HG03060 (cell line): ENCODE results near the gene KLF1.
"Not testable (repeated sequence)": the region's sequence is repeated elsewhere in the genome, so short reads cannot be mapped to it uniquely, and the experiment has no call there.

Source experiments
- ATAC-seq: cut with Tn5 transposase; IDR thresholded peaks from one replicate; pipeline ENCODE4 v1.9.1; 2021; ENCODE audit warnings: low read depth, moderate number of reproducible peaks; ENCODE audit not compliant: unreplicated experiment

The KLF1 gene

GRCh38 chr19:12891553-12892021 lies 4.6 kb upstream of the KLF1 start:
- no peak for ATAC-seq

- ATAC-seq = peak; percentile 89
Measured at GRCh38 chr19:12890787-12891552, 4.0 kb upstream of the KLF1 start, which contains the start of gene GCDH. Gene GCDH (plus strand): TSS chr19:12891160. CDS start chr19:12891305, 145 bp downstream.

GRCh38 chr19:12890299-12890786 lies 3.3 kb upstream of the KLF1 start:
- ATAC-seq = not testable (repeated sequence)

- no peak for ATAC-seq
Measured at GRCh38 chr19:12888006-12888603, 1.1 kb upstream of the KLF1 start.

- no peak for ATAC-seq
Measured at GRCh38 chr19:12886651-12886968, 391 bp downstream of the KLF1 start.

- ATAC-seq = no peak
Measured at GRCh38 chr19:12885749-12886650, 1.0 kb downstream of the KLF1 start.

GRCh38 chr19:12884926-12885748 lies 1.9 kb downstream of the KLF1 start:
- ATAC-seq = no peak

GRCh38 chr19:12884627-12884925 lies 2.4 kb downstream of the KLF1 start:
- ATAC-seq = no peak

GRCh38 chr19:12884202-12884601 lies 2.8 kb downstream of the KLF1 start:
- no peak for ATAC-seq

- no peak for ATAC-seq
Measured at GRCh38 chr19:12882589-12882988, 4.4 kb downstream of the KLF1 start.

GRCh38 chr19:12881172-12881808 lies 5.7 kb downstream of the KLF1 start, which contains the start of gene DNASE2:
Gene DNASE2 (minus strand): TSS chr19:12881449. CDS start chr19:12881375, 74 bp downstream.
- ATAC-seq = peak; percentile 57

- no peak for ATAC-seq
Measured at GRCh38 chr19:12880551-12881171, 6.3 kb downstream of the KLF1 start.

- ATAC-seq = no peak
Measured at GRCh38 chr19:12875086-12875485, 11.9 kb downstream of the KLF1 start.

- no peak for ATAC-seq
Measured at GRCh38 chr19:12873891-12874745, 12.9 kb downstream of the KLF1 start.

GRCh38 chr19:12872941-12873890 lies 13.8 kb downstream of the KLF1 start:
- ATAC-seq = peak; percentile 43

- ATAC-seq = no peak
Measured at GRCh38 chr19:12872255-12872654, 14.7 kb downstream of the KLF1 start.

- no peak for ATAC-seq
Measured at GRCh38 chr19:12871681-12872080, 15.3 kb downstream of the KLF1 start.
